HepG2 (cell line): Measurements from ENCODE around the gene MAPK8IP3.

Experiments
- ATF3 ChIP-seq: sonication (generic); formaldehyde crosslinking; IDR thresholded peaks from 2 replicates; pipeline ENCODE4 v1.4.0; 2020; ENCODE audit warnings: missing genetic modification reagents
- FOXK1 ChIP-seq: sonication (generic); formaldehyde crosslinking; IDR thresholded peaks from 2 replicates; pipeline ENCODE4 v1.4.0; 2020; ENCODE audit warnings: low read depth, missing genetic modification reagents, borderline replicate concordance
- KDM1A ChIP-seq: IDR thresholded peaks from 2 replicates; pipeline ENCODE4 v1.6.1; 2016; ENCODE audit warnings: missing compliant biosample characterization
- NR0B2 ChIP-seq: sonication (generic); formaldehyde crosslinking; IDR thresholded peaks from 2 replicates; pipeline ENCODE4 v1.4.0; 2020; ENCODE audit warnings: mild to moderate bottlenecking, missing genetic modification reagents
- ZNF274 ChIP-seq: sonication (generic); formaldehyde crosslinking; IDR thresholded peaks from 2 replicates; pipeline ENCODE4 v1.5.1; 2020; ENCODE audit warnings: mild to moderate bottlenecking, missing genetic modification reagents
- ZNF784 ChIP-seq: sonication (generic); formaldehyde crosslinking; IDR thresholded peaks from 2 replicates; pipeline ENCODE4 v1.5.1; 2020; ENCODE audit warnings: missing genetic modification reagents, mild to moderate bottlenecking, borderline replicate concordance

- no peak for TF ChIP-seq ZNF274 (CRISPR knock-in tag)
- TF ChIP-seq FOXK1 (CRISPR knock-in tag) = no peak
- TF ChIP-seq ATF3 (CRISPR knock-in tag) = no peak
- TF ChIP-seq ZNF784 (CRISPR knock-in tag) = no peak
- TF ChIP-seq KDM1A = no peak
- no peak for TF ChIP-seq NR0B2 (CRISPR knock-in tag)
Observed at GRCh38 chr16:1764971-1765370, 59.0 kb downstream of the MAPK8IP3 start.
